ENCODE results near the gene OSBPL5. TPM values are rescaled to one million over a fixed set of nuclear protein-coding genes. Genes with fewer than 3 reads are reported as not detected.

OSBPL5 gene
- polyA plus RNA-seq, 2 of the 4 experiments (the other 2 are of a cell fraction): 1.6 to 4.6 TPM

GRCh38 chr11:3077189-3077836, 87.8 kb downstream of the OSBPL5 start:
- CTCF ChIA-PET: interaction anchor here (0.5 to 9.9 kb wide), 3 partner anchors 14 to 704 kb away, joined by 3 to 87 read pairs (median 8); no protein-coding TSS in a partner anchor

More at GRCh38 chr11:3077189-3077836, 87.8 kb downstream of the OSBPL5 start:
- no peak overlapping the region for H3K4me3 ChIP-seq
- POLR2A ChIA-PET: no interaction called here
- no peaks in the 10 kb centered on the region for H3K9me3 ChIP-seq
- no peak overlapping the region for H3K27ac ChIP-seq
- TF ChIP-seq CBX2 (IDR thresholded peaks at IDR 0.05; ENCODE audit: borderline replicate concordance, low read depth): no peak
- no peak for TF ChIP-seq EP300 (IDR thresholded peaks at IDR 0.05)
- no peak for TF ChIP-seq FOSB (CRISPR knock-in tag; IDR thresholded peaks at IDR 0.05)
- TF ChIP-seq PBX3 (IDR thresholded peaks at IDR 0.05): no peak
- no peak for TF ChIP-seq REST (IDR thresholded peaks at IDR 0.05)
- TF ChIP-seq NPAS2 (CRISPR knock-in tag; IDR thresholded peaks at IDR 0.05; ENCODE audit: borderline replicate concordance): no peak
- TF ChIP-seq POLR2A (IDR thresholded peaks at IDR 0.05; ENCODE audit: low read length): no peak
- no peak for TF ChIP-seq KDM5A (IDR thresholded peaks at IDR 0.05)
- no peak for TF ChIP-seq ZNF302 (CRISPR knock-in tag; IDR thresholded peaks at IDR 0.05)
- TF ChIP-seq, protein P1, sequence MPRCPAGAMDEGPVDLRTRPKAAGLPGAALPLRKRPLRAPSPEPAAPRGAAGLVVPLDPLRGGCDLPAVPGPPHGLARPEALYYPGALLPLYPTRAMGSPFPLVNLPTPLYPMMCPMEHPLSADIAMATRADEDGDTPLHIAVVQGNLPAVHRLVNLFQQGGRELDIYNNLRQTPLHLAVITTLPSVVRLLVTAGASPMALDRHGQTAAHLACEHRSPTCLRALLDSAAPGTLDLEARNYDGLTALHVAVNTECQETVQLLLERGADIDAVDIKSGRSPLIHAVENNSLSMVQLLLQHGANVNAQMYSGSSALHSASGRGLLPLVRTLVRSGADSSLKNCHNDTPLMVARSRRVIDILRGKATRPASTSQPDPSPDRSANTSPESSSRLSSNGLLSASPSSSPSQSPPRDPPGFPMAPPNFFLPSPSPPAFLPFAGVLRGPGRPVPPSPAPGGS (IDR thresholded peaks at IDR 0.05): no peak
- TF ChIP-seq, protein P2, sequence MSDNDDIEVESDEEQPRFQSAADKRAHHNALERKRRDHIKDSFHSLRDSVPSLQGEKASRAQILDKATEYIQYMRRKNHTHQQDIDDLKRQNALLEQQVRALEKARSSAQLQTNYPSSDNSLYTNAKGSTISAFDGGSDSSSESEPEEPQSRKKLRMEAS (IDR thresholded peaks at IDR 0.05): no peak
- TF ChIP-seq, protein P3, sequence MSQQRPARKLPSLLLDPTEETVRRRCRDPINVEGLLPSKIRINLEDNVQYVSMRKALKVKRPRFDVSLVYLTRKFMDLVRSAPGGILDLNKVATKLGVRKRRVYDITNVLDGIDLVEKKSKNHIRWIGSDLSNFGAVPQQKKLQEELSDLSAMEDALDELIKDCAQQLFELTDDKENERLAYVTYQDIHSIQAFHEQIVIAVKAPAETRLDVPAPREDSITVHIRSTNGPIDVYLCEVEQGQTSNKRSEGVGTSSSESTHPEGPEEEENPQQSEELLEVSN (IDR thresholded peaks at IDR 0.05; ENCODE audit: borderline replicate concordance, low read depth): no peak
- TF ChIP-seq, protein P4, sequence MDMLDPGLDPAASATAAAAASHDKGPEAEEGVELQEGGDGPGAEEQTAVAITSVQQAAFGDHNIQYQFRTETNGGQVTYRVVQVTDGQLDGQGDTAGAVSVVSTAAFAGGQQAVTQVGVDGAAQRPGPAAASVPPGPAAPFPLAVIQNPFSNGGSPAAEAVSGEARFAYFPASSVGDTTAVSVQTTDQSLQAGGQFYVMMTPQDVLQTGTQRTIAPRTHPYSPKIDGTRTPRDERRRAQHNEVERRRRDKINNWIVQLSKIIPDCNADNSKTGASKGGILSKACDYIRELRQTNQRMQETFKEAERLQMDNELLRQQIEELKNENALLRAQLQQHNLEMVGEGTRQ (IDR thresholded peaks at IDR 0.05): no peak
- no peak for TF ChIP-seq ELK1 (IDR thresholded peaks at IDR 0.05; ENCODE audit: low read depth, low read length)
- no peak for TF ChIP-seq SMC3 (IDR thresholded peaks at IDR 0.05)
- no peak for TF ChIP-seq FOXS1 (CRISPR knock-in tag; IDR thresholded peaks at IDR 0.05)
- no peak for TF ChIP-seq MAFK (IDR thresholded peaks at IDR 0.05; ENCODE audit: partially characterized antibody)
- no peak for TF ChIP-seq RAD21 (conservative IDR thresholded peaks at IDR 0.05 in 1 of 2, IDR thresholded peaks at IDR 0.05 in 1 of 2)
- peak; percentile 29 to 43; a peak in 2 of 6 replicates for ATAC-seq
- no peak for FAIRE-seq
- H3K4me1 ChIP-seq: no peaks in the 10 kb centered on the region
- H3K4me2 ChIP-seq: no peak overlapping the region
- DNase-seq (ENCODE audit: low read depth in 1 of 2, low spot score in 1 of 2): no peak
- 80% methylated on average over 11 of the region's 11 CpGs for WGBS (ENCODE audit: missing lambda C conversion rate)
